GM19455 (cell line): ENCODE data around the gene MACROH2A1.

ENCODE experiments used
- ATAC-seq: cut with Tn5 transposase; IDR thresholded peaks from one replicate; pipeline ENCODE4 v1.9.1; 2021; ENCODE audit not compliant: unreplicated experiment

MACROH2A1 gene

DNA sequence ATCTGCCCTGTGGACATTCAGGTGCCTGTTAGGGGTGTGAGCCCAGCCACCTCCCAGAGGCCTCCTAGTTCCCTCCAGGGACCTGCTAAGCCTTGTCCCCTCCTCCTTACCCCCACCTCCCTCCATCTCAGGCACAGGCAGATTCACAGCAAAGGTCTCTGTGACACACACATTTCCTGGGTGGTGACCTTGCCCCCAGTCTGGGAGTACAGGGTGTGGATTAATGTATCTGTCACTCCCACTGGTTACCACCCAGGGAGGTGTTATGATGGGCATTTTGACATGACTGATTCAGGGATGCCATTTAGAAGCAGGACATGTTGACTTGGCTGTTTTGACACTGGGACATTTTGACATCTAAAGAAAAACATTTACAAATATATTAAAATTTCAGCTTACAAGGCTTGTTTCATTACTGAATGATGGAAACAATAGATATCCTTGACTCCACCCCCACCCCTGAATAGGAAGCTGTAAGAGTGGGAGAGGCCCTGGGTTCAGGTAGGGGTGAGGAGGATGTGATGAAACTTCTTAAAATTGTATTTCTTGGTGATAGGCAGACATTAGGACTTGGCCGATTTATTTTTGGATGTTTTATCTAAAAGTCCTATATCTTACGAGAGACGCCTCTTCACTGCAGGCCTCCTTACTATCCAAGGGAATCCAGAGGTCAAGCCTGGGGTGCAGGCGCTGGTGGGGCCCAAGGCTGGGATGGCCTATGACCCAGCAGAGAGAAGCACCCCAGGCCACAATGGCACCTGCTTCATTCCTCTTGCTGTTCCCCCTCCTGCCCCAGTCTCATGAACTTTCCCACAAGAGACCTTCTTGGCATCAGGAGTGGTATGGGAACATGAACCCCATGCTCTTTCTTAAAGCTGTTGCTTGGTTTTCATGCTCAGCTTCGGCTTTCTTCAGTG is 101.9 kb downstream of the MACROH2A1 start:
- no peak for ATAC-seq

GRCh38 chr5:135295852-135296251 is 103.2 kb downstream of the MACROH2A1 start:
- no peak for ATAC-seq

GRCh38 chr5:135294793-135295192 is 104.2 kb downstream of the MACROH2A1 start:
- ATAC-seq, result no peak

GRCh38 chr5:135289651-135290050 is 109.4 kb downstream of the MACROH2A1 start:
- no peak for ATAC-seq

GRCh38 chr5:135287551-135287950 is 111.5 kb downstream of the MACROH2A1 start:
- ATAC-seq, result no peak
